Body of pancreas (tissue), 4 donors: Measurements from ENCODE around the gene CTSE. TPM values are rescaled to one million over a fixed set of nuclear protein-coding genes. Genes with fewer than 3 reads are reported as not detected.

ENCODE experiments used
- ATAC-seq: fragments of 150-250 bp; one replicate; pipeline ENCODE4 v1.9.1; 2016
- DNase-seq, 4 donors: peaks; one replicate each; pipeline ENCODE4 v3.0.0-alpha.2; 2019
- H3K27ac ChIP-seq, 4 donors: fragments of 200-600 bp; sonication (generic); 1 replicate in 3 of 4; 2 replicates in 1 of 4; pipeline versions ENCODE4 v1.5.1 to v1.6.1; 2016 to 2019; ENCODE audit warnings: mild to moderate bottlenecking in 1 of 4, mixed read lengths in 1 of 4, moderate library complexity in 1 of 4
- H3K27me3 ChIP-seq, 2 donors: fragments of 200-600 bp; sonication (generic); one replicate each; pipeline ENCODE4 v1.6.0; 2016; ENCODE audit warnings: mild to moderate bottlenecking in 1 of 2
- H3K36me3 ChIP-seq, 2 donors: fragments of 200-600 bp; sonication (generic); replicated peaks in 1 of 2; 2 replicates each; pipeline ENCODE4 v1.5.1; 2016; ENCODE audit warnings: low read depth in 2 of 2; ENCODE audit not compliant: insufficient read depth in 1 of 2
- H3K4me1 ChIP-seq: fragments of 200-600 bp; sonication (generic); one replicate; pipeline ENCODE4 v1.6.0; 2016
- H3K4me3 ChIP-seq, 2 donors: fragments of 200-600 bp; sonication (generic); 1 replicate in 1 of 2; 2 replicates in 1 of 2; pipeline ENCODE4 v1.5.1; 2016 to 2019
- H3K9me3 ChIP-seq, 3 donors: fragments of 200-600 bp; sonication (generic); 1 replicate in 2 of 3; 2 replicates in 1 of 3; pipeline ENCODE4 v1.5.1; 2016
- POLR2A ChIP-seq, 3 donors: fragments of 450-650 bp; IDR thresholded peaks; one replicate each; pipeline ENCODE4 v1.6.1; 2016; ENCODE audit warnings: antibody characterized with exemption in 3 of 3, mild to moderate bottlenecking in 2 of 3
- WGBS, 2 donors: methylation state at CpG; one replicate each; pipeline ENCODE4 v1.1.5; 2017; 5-methylcytosine and 5-hydroxymethylcytosine counted together
- intact Hi-C: fragments of 100-400 bp; cut with DNase I; formaldehyde crosslinking; loops from one replicate; pipeline ENCODE4 v1.15.1; 2023
- total RNA-seq, 2 donors: library from RNA; depleted of rRNA; stranded (reverse); fragments of >200 nt; gene quantifications; one replicate each; pipeline ENCODE4 v1.1.0, GENCODE V29; 2016
- TF ChIP-seq, protein P1 (sequence below), 7 experiments: fragments of 450-650 bp in 4 of 7; fragments of 200-600 bp in 3 of 7; sonication (generic) in 3 of 7; IDR thresholded peaks; one replicate each; pipeline ENCODE4 v1.5.1; 2016 to 2019; ENCODE audit warnings: antibody characterized with exemption in 7 of 7

CTSE gene
- total RNA-seq, 2 donors from 2014 or later, result 4.9 to 28.3 TPM

DNA sequence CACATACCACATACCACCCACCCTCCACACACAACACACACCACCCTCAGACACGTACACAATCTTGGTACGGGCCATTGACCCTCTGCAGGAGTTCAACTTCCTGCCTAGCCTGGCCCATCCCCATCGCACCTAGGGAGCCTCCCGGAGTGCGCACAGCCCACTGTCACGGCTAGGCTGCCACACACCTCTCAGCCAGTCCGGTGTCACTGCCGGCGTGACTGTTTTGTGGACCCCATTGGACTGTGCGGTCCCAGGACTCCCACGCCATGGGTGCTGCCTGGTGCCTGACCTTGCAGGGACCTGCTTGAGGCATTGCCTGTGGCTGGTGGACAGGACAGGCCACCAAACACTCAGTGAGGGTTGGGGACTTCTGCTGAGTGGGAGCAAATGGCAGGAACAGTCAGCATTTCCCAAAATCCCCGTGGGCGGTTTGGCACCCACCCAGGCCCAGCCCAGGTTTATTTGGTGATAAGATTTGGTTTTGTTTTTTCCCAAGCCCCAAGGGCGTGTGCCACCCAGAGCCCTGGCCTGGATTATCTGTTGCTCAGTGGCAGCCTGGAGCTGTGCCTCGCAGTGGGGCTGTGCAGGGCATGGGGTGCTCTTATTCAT lies 48.2 kb downstream of the CTSE start:
- no peak overlapping the region for H3K27ac ChIP-seq
- H3K4me3 ChIP-seq, result no peak overlapping the region
- H3K36me3 ChIP-seq, result no peaks in the 10 kb centered on the region
- no peak for ATAC-seq
- intact Hi-C loops, result loop anchor here (5.0 to 10.0 kb wide), 3 partner anchors 53 to 311 kb away; no protein-coding TSS in a partner anchor
- TF ChIP-seq, protein P1, sequence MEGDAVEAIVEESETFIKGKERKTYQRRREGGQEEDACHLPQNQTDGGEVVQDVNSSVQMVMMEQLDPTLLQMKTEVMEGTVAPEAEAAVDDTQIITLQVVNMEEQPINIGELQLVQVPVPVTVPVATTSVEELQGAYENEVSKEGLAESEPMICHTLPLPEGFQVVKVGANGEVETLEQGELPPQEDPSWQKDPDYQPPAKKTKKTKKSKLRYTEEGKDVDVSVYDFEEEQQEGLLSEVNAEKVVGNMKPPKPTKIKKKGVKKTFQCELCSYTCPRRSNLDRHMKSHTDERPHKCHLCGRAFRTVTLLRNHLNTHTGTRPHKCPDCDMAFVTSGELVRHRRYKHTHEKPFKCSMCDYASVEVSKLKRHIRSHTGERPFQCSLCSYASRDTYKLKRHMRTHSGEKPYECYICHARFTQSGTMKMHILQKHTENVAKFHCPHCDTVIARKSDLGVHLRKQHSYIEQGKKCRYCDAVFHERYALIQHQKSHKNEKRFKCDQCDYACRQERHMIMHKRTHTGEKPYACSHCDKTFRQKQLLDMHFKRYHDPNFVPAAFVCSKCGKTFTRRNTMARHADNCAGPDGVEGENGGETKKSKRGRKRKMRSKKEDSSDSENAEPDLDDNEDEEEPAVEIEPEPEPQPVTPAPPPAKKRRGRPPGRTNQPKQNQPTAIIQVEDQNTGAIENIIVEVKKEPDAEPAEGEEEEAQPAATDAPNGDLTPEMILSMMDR (IDR thresholded peaks at IDR 0.05), result no peak
- TF ChIP-seq POLR2A (IDR thresholded peaks at IDR 0.05), result no peak
- DNase-seq, result no peak
- H3K27me3 ChIP-seq, result no peaks in the 10 kb centered on the region
- peaks cover 19% of the 10 kb centered on the region for H3K4me1 ChIP-seq
- 73 to 74% methylated on average over 12 to 15 of the region's 15 CpGs for WGBS, 2 donors
- H3K9me3 ChIP-seq, result no peaks in the 10 kb centered on the region

DNA sequence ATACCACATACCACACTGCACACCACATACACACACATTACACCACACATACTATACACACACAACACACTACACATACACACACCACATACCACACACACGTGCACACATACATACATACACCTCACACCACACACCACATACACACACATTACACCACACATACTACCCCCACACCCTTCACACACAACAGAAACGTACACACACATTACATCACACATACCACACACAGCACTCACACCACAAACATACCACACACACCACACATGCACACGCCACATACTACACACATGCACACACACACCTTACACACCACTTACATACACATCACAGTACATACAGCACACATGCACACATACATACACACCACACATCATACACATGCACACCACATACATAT lies 49.0 kb downstream of the CTSE start:
- Histone ChIP-seq H3K36me3 (no peaks in the 10 kb centered on the region), H3K27ac (no peak overlapping the region), H3K9me3 (no peaks in the 10 kb centered on the region), H3K4me1 (peaks cover 19% of the 10 kb centered on the region), H3K4me3 (no peak overlapping the region), H3K27me3 (no peaks in the 10 kb centered on the region)
- intact Hi-C loops, result loop anchor here (5.0 to 10.0 kb wide), 3 partner anchors 52 to 310 kb away; no protein-coding TSS in a partner anchor
- no peak for TF ChIP-seq POLR2A (IDR thresholded peaks at IDR 0.05)
- TF ChIP-seq, protein P1 (IDR thresholded peaks at IDR 0.05), result no peak
- DNase-seq (no peak), ATAC-seq (no peak)
- 75 to 87% methylated on average over 3 of the region's 3 CpGs for WGBS, 2 donors

DNA sequence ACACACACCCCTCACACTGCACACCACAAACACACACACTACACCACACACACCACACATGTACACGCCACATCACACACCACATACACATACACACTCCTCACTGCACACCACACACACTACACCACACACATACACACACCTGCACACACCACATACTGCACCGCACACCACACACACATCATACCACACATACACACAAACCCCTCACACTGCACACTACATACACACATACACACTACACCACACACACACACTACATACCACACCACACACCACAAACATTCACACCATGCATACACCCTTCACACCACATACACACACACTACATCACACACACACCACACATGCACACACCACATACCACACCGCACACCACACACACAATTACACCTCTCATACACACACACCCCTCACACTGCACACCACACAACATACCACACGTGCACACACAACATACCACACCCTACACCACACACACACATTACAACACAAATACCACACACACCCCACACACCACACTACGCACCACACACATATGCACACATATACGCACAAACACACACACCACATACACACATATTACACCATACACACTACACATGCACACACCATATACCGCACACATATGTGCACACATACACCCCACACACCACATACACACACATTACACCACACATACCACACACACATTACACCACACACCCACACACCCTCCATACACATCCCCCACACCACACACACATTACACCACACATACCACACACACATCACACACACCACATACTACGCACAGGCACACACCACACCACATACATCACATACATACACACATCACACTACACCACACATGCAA lies 50.1 kb downstream of the CTSE start:
- intact Hi-C loops, result loop anchor here (10.0 kb wide), 1 partner anchor 309 kb away; no protein-coding TSS in a partner anchor
- DNase-seq (no peak), ATAC-seq (no peak)
- no peaks in the 10 kb centered on the region for H3K9me3 ChIP-seq
- 91 to 92% methylated on average over 8 of the region's 8 CpGs for WGBS, 2 donors
- no peak overlapping the region for H3K4me3 ChIP-seq
- no peak for TF ChIP-seq POLR2A (IDR thresholded peaks at IDR 0.05)
- TF ChIP-seq, protein P1 (IDR thresholded peaks at IDR 0.05), result no peak
- no peak overlapping the region for H3K27ac ChIP-seq
- H3K4me1 ChIP-seq, result peaks cover 19% of the 10 kb centered on the region
- H3K36me3 ChIP-seq, result no peaks in the 10 kb centered on the region
- no peaks in the 10 kb centered on the region for H3K27me3 ChIP-seq

DNA sequence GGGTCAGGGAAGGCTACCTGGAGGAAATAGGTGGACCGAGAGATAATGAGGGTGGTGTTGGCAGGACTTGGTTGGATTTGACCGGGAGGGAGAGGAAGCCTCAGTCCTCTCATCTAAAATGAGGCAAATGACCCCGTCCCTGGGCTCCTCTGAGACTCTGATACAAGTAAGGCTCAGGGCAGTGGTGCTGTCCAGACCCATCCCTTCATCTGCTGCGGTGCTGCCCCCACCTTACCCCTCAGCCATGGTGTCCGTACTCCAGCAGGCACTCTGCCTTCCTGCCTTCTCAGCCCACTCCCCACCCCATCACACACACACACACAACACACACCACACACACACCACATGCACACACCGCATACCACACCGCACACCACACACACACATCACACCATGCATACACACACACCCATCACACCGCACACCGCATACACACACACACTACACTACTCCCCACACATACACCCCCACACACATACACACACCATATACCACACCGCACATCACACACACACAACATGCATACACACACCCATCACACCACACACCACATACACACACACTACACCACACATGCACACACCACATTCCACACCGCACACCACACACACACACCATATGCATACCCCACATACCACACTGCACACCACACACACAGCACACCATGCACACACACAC lies 51.1 kb downstream of the CTSE start:
- Histone ChIP-seq H3K9me3 (no peaks in the 10 kb centered on the region), H3K4me1 (peaks cover 19% of the 10 kb centered on the region), H3K36me3 (no peaks in the 10 kb centered on the region), H3K27ac (no peak overlapping the region), H3K4me3 (no peak overlapping the region), H3K27me3 (no peaks in the 10 kb centered on the region)
- ATAC-seq, result no peak
- TF ChIP-seq, protein P1 (IDR thresholded peaks at IDR 0.05), result no peak
- TF ChIP-seq POLR2A (IDR thresholded peaks at IDR 0.05), result no peak
- intact Hi-C loops, result loop anchor here (10.0 kb wide), 1 partner anchor 308 kb away; no protein-coding TSS in a partner anchor
- WGBS, 2 donors, result 87 to 88% methylated on average over 11 of the region's 11 CpGs
- DNase-seq, result no peak
